Heart left ventricle (tissue), 13 donors: Measurements from ENCODE around the gene CEMIP2.
A peak's percentile ranks its signal among the peaks of the same experiment; 100 is the strongest.

Source experiments
- CTCF ChIP-seq, 12 donors: fragments of 200-600 bp; sonication (generic) in 4 of 12; IDR thresholded peaks; one replicate each; pipeline versions ENCODE4 v1.5.0 to v1.8.0; 2018 to 2022; ENCODE audit warnings: antibody characterized with exemption in 12 of 12, mild to moderate bottlenecking in 5 of 12
- POLR2A ChIP-seq, 2 donors: fragments of 450-650 bp; IDR thresholded peaks; one replicate each; pipeline ENCODE4 v1.6.1; 2017; ENCODE audit warnings: antibody characterized with exemption in 2 of 2, mild to moderate bottlenecking in 2 of 2, moderate library complexity in 2 of 2
- donor health status: ischemic (EF 13 %, LVEDD 7.1; RV severe dilation, severe dysfunction).
- donor health status: DM: no; HTN: yes; CAD: no.
- donor health status: DM: no; HTN: no; CAD: no.
- donor health status: ischemic (EF 25% LVEDD 6.9; RV normal size, moderate dysfunction).
- donor health status: ischemic (EF 25% LVEDD 5.7; RV mildly dilated, moderate dysfunction).
- donor health status: ischemic (EF 35%, LVEDD 5.7; RV mildly dilated, moderate dysfunction).
- donor health status: nonischemic (EF 11% LVEDD 7.7; RV severe dilation, severe dysfunction).
- donor health status: DM: yes; HTN: yes; CAD: no.
- donor health status: PGD.
- donor health status: ischemic (EF 29% LVEDD 5.4; RV normal size, mild dysfunction).
- donor health status: nonischemic (EF 23%, LVEDD 6.1; RV moderate dilation, normal function).

- TF ChIP-seq POLR2A (IDR thresholded peaks at IDR 0.05): no peak
- peak in 5 of 12 donors; percentile 6 to 32 (median 26) for TF ChIP-seq CTCF (IDR thresholded peaks at IDR 0.05)
Observed at GRCh38 chr9:71683598-71684235, 84.6 kb downstream of the CEMIP2 start.
